CD4-positive, alpha-beta memory T cell (primary cell): ENCODE measurements around the gene NUP155. TPM values are rescaled to one million over a fixed set of nuclear protein-coding genes. Genes with fewer than 3 reads are reported as not detected.
A peak's percentile ranks its signal among the peaks of the same experiment; 100 is the strongest.

Experiments used
- CTCF ChIA-PET: fragments of 350-600 bp; sonication (Branson Sonifier 250); formaldehyde crosslinking; loops from one replicate; lab custom pipeline; 2021; ENCODE audit warnings: inconsistent platforms; ENCODE audit not compliant: partially characterized antibody; lab: Charles Lee
- POLR2A ChIA-PET: fragments of 350-600 bp; sonication (Branson Sonifier 250); formaldehyde crosslinking; loops from one replicate; lab custom pipeline; 2021; ENCODE audit not compliant: partially characterized antibody; lab: Charles Lee
- DNase-seq, 5 donors: peaks; one replicate each; pipeline versions ENCODE4 v3.0.0 to v3.0.0-alpha.2; 2020 to 2022; ENCODE audit warnings: mixed read lengths in 1 of 5
- H3K27ac ChIP-seq: one replicate; pipeline ENCODE4 v1.7.0; 2013; ENCODE audit warnings: low read depth, low read length
- H3K27me3 ChIP-seq: 2 replicates; pipeline ENCODE4 v1.7.0; 2013; ENCODE audit warnings: mild to moderate bottlenecking, low read length, moderate library complexity; ENCODE audit not compliant: insufficient read depth
- H3K36me3 ChIP-seq: 2 replicates; pipeline ENCODE4 v1.7.0; 2013; ENCODE audit warnings: mild to moderate bottlenecking, low read length, moderate library complexity; ENCODE audit not compliant: insufficient read depth
- H3K4me1 ChIP-seq: 2 replicates; pipeline ENCODE4 v1.7.0; 2013; ENCODE audit warnings: mild to moderate bottlenecking, low read length, moderate library complexity; ENCODE audit not compliant: insufficient read depth
- H3K4me3 ChIP-seq, 2 donors: one replicate each; pipeline ENCODE4 v1.7.0; 2013; ENCODE audit warnings: low read length in 2 of 2, mild to moderate bottlenecking in 1 of 2
- H3K9me3 ChIP-seq, 2 donors: one replicate each; pipeline ENCODE4 v1.7.0; 2013; ENCODE audit warnings: low read length in 2 of 2, control low read depth in 1 of 2; ENCODE audit not compliant: control insufficient read depth in 1 of 2
- H3K27ac Mint-ChIP-seq, 7 donors: one replicate each; pipeline ENCODE4 v1.8.0; 2020 to 2021; ENCODE audit warnings: mixed read lengths in 7 of 7, mild to moderate bottlenecking in 6 of 7, inconsistent platforms in 3 of 7, moderate library complexity in 3 of 7
- H3K27me3 Mint-ChIP-seq, 2 donors: one replicate each; pipeline ENCODE4 v1.8.0; 2020 to 2021; ENCODE audit warnings: mixed read lengths in 2 of 2
- H3K36me3 Mint-ChIP-seq, 2 donors: one replicate each; pipeline ENCODE4 v1.8.0; 2020 to 2021; ENCODE audit warnings: mixed read lengths in 2 of 2, inconsistent platforms in 1 of 2, mild to moderate bottlenecking in 1 of 2
- H3K4me1 Mint-ChIP-seq, 4 donors: one replicate each; pipeline ENCODE4 v1.8.0; 2020 to 2021; ENCODE audit warnings: mixed read lengths in 4 of 4, mild to moderate bottlenecking in 1 of 4
- H3K4me3 Mint-ChIP-seq, 8 donors: one replicate each; pipeline ENCODE4 v1.8.0; 2020 to 2021; ENCODE audit warnings: mixed read lengths in 8 of 8, mild to moderate bottlenecking in 7 of 8, moderate library complexity in 6 of 8, inconsistent platforms in 3 of 8
- H3K9me3 Mint-ChIP-seq, 8 donors: one replicate each; pipeline ENCODE4 v1.8.0; 2020 to 2021; ENCODE audit warnings: mixed read lengths in 8 of 8, mild to moderate bottlenecking in 5 of 8, inconsistent platforms in 3 of 8, moderate library complexity in 1 of 8
- intact Hi-C: fragments of 100-400 bp; cut with micrococcal nuclease; formaldehyde crosslinking; loops from one replicate; pipeline ENCODE4 v1.15.1; 2023
- polyA plus RNA-seq, 2 donors: library from polyadenylated mRNA; unstranded; fragments of 300-500 nt; fragmentation: Illumina TruSeq; gene quantifications; one replicate each; pipeline ENCODE4 v1.2.3, GENCODE V29; 2021
- total RNA-seq, 2 experiments: library from RNA; stranded (reverse); gene quantifications; one replicate each; pipeline ENCODE4 v1.2.3, GENCODE V29; 2021

NUP155 gene
- total and polyA plus RNA-seq, 4 experiments from 2014 or later, result 10.7 to 30.8 (median 28.7) TPM

GRCh38 chr5:37326536-37326935, 44.4 kb downstream of the NUP155 start:
- Mint-ChIP-seq H3K36me3 (peaks cover 28 to 65% of the 10 kb centered on the region in 2 donors), H3K9me3 (no peaks in the 10 kb centered on the region), H3K4me1 (peaks cover 3 to 13% (median 8%) of the 10 kb centered on the region in 4 donors), H3K27me3 (no peaks in the 10 kb centered on the region), H3K27ac (peak overlapping the region in 2 of 7 donors; percentile 69 to 72), H3K4me3 (no peak overlapping the region)
- Histone ChIP-seq H3K27me3 (no peaks in the 10 kb centered on the region), H3K9me3 (no peaks in the 10 kb centered on the region), H3K4me1 (no peaks in the 10 kb centered on the region), H3K4me3 (no peak overlapping the region), H3K27ac (no peak overlapping the region), H3K36me3 (peaks cover 51% of the 10 kb centered on the region)
- no peak for DNase-seq
- CTCF ChIA-PET, result interaction anchor here (1.4 kb wide), 1 partner anchor 45 kb away, joined by 3 read pairs; no protein-coding TSS in a partner anchor
- POLR2A ChIA-PET, result no interaction called here
- intact Hi-C loops, result no loop called here

DNA sequence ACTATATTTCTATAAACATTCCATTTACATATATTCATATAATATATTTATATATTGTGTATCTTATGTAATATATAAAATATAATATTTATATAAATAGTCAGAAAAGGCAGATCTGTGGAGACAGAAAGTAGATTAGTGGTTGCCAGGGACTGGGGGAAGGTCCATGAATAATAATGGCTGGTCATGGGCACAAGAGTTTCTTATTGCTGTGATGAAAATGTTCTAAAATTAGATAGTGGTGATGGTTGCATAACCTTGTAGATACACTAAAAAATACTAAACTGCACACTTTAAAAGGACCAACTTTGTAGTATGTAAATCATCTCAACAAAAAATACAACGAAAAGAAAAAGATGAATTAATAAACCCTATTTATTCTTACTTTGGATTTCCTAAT, 47.3 kb downstream of the NUP155 start:
- no peaks in the 10 kb centered on the region for H3K27me3 Mint-ChIP-seq
- no peak overlapping the region for H3K4me3 Mint-ChIP-seq
- no peak overlapping the region for H3K27ac Mint-ChIP-seq
- Histone ChIP-seq H3K4me3 (no peak overlapping the region), H3K36me3 (peaks cover 56% of the 10 kb centered on the region), H3K9me3 (no peaks in the 10 kb centered on the region), H3K4me1 (no peaks in the 10 kb centered on the region), H3K27ac (no peak overlapping the region), H3K27me3 (no peaks in the 10 kb centered on the region)
- intact Hi-C loops, result no loop called here
- DNase-seq, result no peak
- ChIA-PET CTCF (no interaction called here), POLR2A (no interaction called here)
- peaks cover 40 to 72% of the 10 kb centered on the region in 2 donors for H3K36me3 Mint-ChIP-seq
- H3K9me3 Mint-ChIP-seq, result no peaks in the 10 kb centered on the region
- H3K4me1 Mint-ChIP-seq, result peaks cover 0 to 3% (median 0%) of the 10 kb centered on the region in 4 donors

- CTCF ChIA-PET, result no interaction called here
- H3K27me3 Mint-ChIP-seq, result no peaks in the 10 kb centered on the region
- peaks cover 0 to 5% (median 0%) of the 10 kb centered on the region in 4 donors for H3K4me1 Mint-ChIP-seq
- peaks cover 50 to 63% of the 10 kb centered on the region in 2 donors for H3K36me3 Mint-ChIP-seq
- no peak overlapping the region for H3K27ac ChIP-seq
- DNase-seq, result no peak
- H3K27ac Mint-ChIP-seq, result peak overlapping the region in 2 of 7 donors; percentile 0 to 2
- POLR2A ChIA-PET, result no interaction called here
- H3K27me3 ChIP-seq, result no peaks in the 10 kb centered on the region
- no peaks in the 10 kb centered on the region for H3K4me1 ChIP-seq
- H3K36me3 ChIP-seq, result peaks cover 39% of the 10 kb centered on the region
- intact Hi-C loops, result no loop called here
- no peaks in the 10 kb centered on the region for H3K9me3 Mint-ChIP-seq
- no peaks in the 10 kb centered on the region for H3K9me3 ChIP-seq
- no peak overlapping the region for H3K4me3 Mint-ChIP-seq
- H3K4me3 ChIP-seq, result no peak overlapping the region
Measured at GRCh38 chr5:37319037-37319782, 51.7 kb downstream of the NUP155 start.

DNA sequence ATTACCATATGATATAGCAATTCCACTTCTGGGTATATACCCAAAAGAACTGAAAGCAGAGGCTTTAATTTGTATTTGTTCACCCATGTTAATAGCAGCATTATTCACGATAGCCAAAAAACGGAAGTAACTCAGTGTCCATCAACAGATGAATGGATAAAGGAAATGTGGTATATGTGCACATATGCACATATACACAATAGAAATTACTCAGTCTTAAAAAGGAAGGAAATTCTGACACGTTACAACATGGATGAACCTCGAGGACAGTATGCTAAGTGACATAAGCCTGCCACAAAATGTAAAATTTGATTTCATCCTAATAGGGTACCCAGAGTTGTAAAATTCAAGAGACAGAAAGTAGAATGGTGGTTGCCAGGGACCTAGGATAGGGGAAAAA, 54.9 kb downstream of the NUP155 start:
- Histone ChIP-seq H3K4me3 (no peak overlapping the region), H3K9me3 (no peaks in the 10 kb centered on the region), H3K36me3 (peaks cover 35% of the 10 kb centered on the region), H3K27me3 (no peaks in the 10 kb centered on the region), H3K4me1 (no peaks in the 10 kb centered on the region), H3K27ac (no peak overlapping the region)
- intact Hi-C loops, result no loop called here
- ChIA-PET CTCF (no interaction called here), POLR2A (no interaction called here)
- H3K4me3 Mint-ChIP-seq, result no peak overlapping the region
- H3K27ac Mint-ChIP-seq, result no peak overlapping the region
- peaks cover 62 to 69% of the 10 kb centered on the region in 2 donors for H3K36me3 Mint-ChIP-seq
- H3K9me3 Mint-ChIP-seq, result no peaks in the 10 kb centered on the region
- H3K4me1 Mint-ChIP-seq, result peaks cover 0 to 5% (median 0%) of the 10 kb centered on the region in 4 donors
- no peaks in the 10 kb centered on the region for H3K27me3 Mint-ChIP-seq
- no peak for DNase-seq

GRCh38 chr5:37310360-37310759, 60.5 kb downstream of the NUP155 start:
- Mint-ChIP-seq H3K4me3 (no peak overlapping the region), H3K27me3 (no peaks in the 10 kb centered on the region), H3K9me3 (no peaks in the 10 kb centered on the region), H3K4me1 (no peaks in the 10 kb centered on the region), H3K36me3 (peaks cover 46 to 58% of the 10 kb centered on the region in 2 donors), H3K27ac (no peak overlapping the region)
- no peaks in the 10 kb centered on the region for H3K27me3 ChIP-seq
- ChIA-PET CTCF (no interaction called here), POLR2A (no interaction called here)
- H3K4me3 ChIP-seq, result no peak overlapping the region
- no peak for DNase-seq
- no peaks in the 10 kb centered on the region for H3K4me1 ChIP-seq
- intact Hi-C loops, result no loop called here
- H3K27ac ChIP-seq, result no peak overlapping the region
- no peaks in the 10 kb centered on the region for H3K9me3 ChIP-seq
- peaks cover 38% of the 10 kb centered on the region for H3K36me3 ChIP-seq

- no peak for DNase-seq
- Mint-ChIP-seq H3K9me3 (no peaks in the 10 kb centered on the region), H3K36me3 (peaks cover 38 to 54% of the 10 kb centered on the region in 2 donors), H3K27me3 (no peaks in the 10 kb centered on the region), H3K4me3 (no peak overlapping the region), H3K4me1 (peaks cover 0 to 2% (median under 1%) of the 10 kb centered on the region in 4 donors), H3K27ac (peak overlapping the region in 1 of 7 donors; percentile 17)
- intact Hi-C loops, result no loop called here
- POLR2A ChIA-PET, result interaction anchor here (0.6 kb wide), 1 partner anchor 15 kb away, joined by 4 read pairs; no protein-coding TSS in a partner anchor
- Histone ChIP-seq H3K27ac (no peak overlapping the region), H3K27me3 (no peaks in the 10 kb centered on the region), H3K36me3 (peaks cover 37% of the 10 kb centered on the region), H3K4me3 (no peak overlapping the region), H3K9me3 (no peaks in the 10 kb centered on the region), H3K4me1 (no peaks in the 10 kb centered on the region)
- CTCF ChIA-PET, result no interaction called here
Measured at GRCh38 chr5:37308793-37309192, 62.1 kb downstream of the NUP155 start.

GRCh38 chr5:37304888-37305287, 66.0 kb downstream of the NUP155 start:
- no peak for DNase-seq
- no peak overlapping the region for H3K4me3 ChIP-seq
- no peaks in the 10 kb centered on the region for H3K27me3 Mint-ChIP-seq
- peaks cover 0 to 2% (median under 1%) of the 10 kb centered on the region in 4 donors for H3K4me1 Mint-ChIP-seq
- peak overlapping the region in 1 of 7 donors; percentile 8 for H3K27ac Mint-ChIP-seq
- no peaks in the 10 kb centered on the region for H3K4me1 ChIP-seq
- ChIA-PET CTCF (no interaction called here), POLR2A (no interaction called here)
- H3K36me3 Mint-ChIP-seq, result peaks cover 36 to 60% of the 10 kb centered on the region in 2 donors
- intact Hi-C loops, result no loop called here
- H3K36me3 ChIP-seq, result peaks cover 62% of the 10 kb centered on the region
- H3K27ac ChIP-seq, result no peak overlapping the region
- H3K9me3 ChIP-seq, result no peaks in the 10 kb centered on the region
- H3K27me3 ChIP-seq, result no peaks in the 10 kb centered on the region
- H3K9me3 Mint-ChIP-seq, result no peaks in the 10 kb centered on the region
- no peak overlapping the region for H3K4me3 Mint-ChIP-seq
